Mucosa of rectum (tissue), 2 donors: ENCODE results near the gene CSMD2.

ENCODE experiments used
- H3K27ac ChIP-seq, 2 donors: one replicate each; pipeline ENCODE4 v1.7.0; 2013; ENCODE audit warnings: inconsistent platforms in 2 of 2, low read depth in 2 of 2, low read length in 2 of 2
- H3K27me3 ChIP-seq, 2 donors: one replicate each; pipeline ENCODE4 v1.7.0; 2013; ENCODE audit warnings: low read length in 2 of 2; ENCODE audit not compliant: control insufficient read depth in 2 of 2, insufficient read depth in 2 of 2
- H3K36me3 ChIP-seq, 2 donors: one replicate each; pipeline ENCODE4 v1.7.0; 2013; ENCODE audit warnings: low read length in 2 of 2; ENCODE audit not compliant: control insufficient read depth in 2 of 2, insufficient read depth in 2 of 2
- H3K4me1 ChIP-seq, 2 donors: one replicate each; pipeline ENCODE4 v1.7.0; 2013; ENCODE audit warnings: low read length in 2 of 2, mild to moderate bottlenecking in 1 of 2; ENCODE audit not compliant: control insufficient read depth in 2 of 2, insufficient read depth in 2 of 2
- H3K4me3 ChIP-seq, 2 donors: one replicate each; pipeline ENCODE4 v1.7.0; 2013; ENCODE audit warnings: low read length in 2 of 2
- H3K9ac ChIP-seq, 2 donors: one replicate each; pipeline ENCODE4 v1.7.0; 2013; ENCODE audit warnings: low read length in 2 of 2, low read depth in 1 of 2, mild to moderate bottlenecking in 1 of 2
- H3K9me3 ChIP-seq, 2 donors: one replicate each; pipeline ENCODE4 v1.7.0; 2013; ENCODE audit warnings: low read length in 2 of 2; ENCODE audit not compliant: control insufficient read depth in 2 of 2
- donor health status: healthy.
- donor health status: Normal muscosa, but diverticular disease.

CSMD2 gene

DNA sequence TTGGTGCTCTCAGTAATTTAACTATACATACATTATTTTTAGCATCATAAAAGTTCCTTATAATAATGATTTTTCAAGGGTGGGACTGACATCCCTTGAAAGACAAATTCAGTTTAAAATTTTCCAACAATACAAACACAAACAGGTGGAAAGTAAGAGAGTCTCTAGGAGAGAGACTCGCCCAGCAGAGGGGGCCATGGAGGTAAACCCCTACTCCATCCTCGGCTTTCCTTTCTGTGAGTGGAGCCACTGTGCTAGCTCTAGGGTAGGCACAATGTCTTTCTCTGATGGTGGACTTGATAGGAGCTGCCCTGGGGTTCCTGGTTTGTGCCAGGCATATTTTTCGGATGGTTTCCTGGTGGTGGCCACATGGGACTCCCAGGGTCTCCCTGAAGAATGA, 8.3 kb downstream of the CSMD2 start:
- no peaks in the 10 kb centered on the region for H3K36me3 ChIP-seq
- H3K4me3 ChIP-seq = no peak overlapping the region
- no peaks in the 10 kb centered on the region for H3K4me1 ChIP-seq
- H3K27ac ChIP-seq = no peak overlapping the region
- H3K27me3 ChIP-seq = peaks cover 3 to 12% of the 10 kb centered on the region in 2 donors
- H3K9me3 ChIP-seq = no peaks in the 10 kb centered on the region
- H3K9ac ChIP-seq = no peak overlapping the region

DNA sequence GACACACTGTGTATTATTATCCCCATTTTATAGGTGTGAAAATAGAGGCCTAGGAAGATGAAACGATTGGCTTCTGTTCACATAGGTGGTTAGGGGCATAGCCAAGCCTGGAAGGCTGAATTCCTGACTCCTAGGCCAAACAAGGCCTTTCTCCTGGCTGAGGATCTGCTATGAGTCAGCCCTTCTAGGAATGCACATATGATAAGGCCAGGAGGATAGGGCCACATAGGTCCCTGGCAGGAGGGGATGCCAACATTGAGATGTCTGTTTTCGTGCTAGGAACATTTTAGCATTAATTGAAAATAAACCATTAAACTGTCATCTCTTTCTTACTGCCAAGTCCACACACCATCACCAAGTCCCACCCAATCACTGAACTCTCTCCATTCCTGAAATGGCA, 9.2 kb downstream of the CSMD2 start:
- Histone ChIP-seq H3K9ac (no peak overlapping the region), H3K27ac (no peak overlapping the region), H3K9me3 (no peaks in the 10 kb centered on the region), H3K36me3 (no peaks in the 10 kb centered on the region), H3K27me3 (peaks cover 3 to 7% of the 10 kb centered on the region in 2 donors), H3K4me3 (no peak overlapping the region), H3K4me1 (no peaks in the 10 kb centered on the region)

DNA sequence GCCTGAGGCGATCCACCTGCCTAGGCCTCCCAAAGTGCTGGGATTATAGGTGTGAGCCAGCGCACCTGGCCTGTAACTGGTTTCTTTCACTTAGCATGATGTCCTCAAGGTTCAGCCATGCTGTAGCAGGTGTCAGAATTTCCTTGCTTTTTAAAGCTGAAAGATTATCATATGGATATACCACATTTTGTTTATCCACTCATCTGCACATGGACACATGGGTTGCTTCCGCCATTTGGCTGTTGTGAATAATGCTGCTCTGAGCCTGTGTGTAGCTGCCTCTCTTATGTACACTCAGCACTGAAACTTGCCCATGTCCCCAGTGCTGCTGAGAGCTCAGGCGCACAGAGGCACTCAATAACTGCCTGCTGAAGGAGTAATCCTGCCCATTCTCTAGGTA, 11.8 kb downstream of the CSMD2 start:
- Histone ChIP-seq H3K27me3 (peaks cover 0 to 2% of the 10 kb centered on the region in 2 donors), H3K9ac (no peak overlapping the region), H3K4me3 (no peak overlapping the region), H3K36me3 (no peaks in the 10 kb centered on the region), H3K4me1 (no peaks in the 10 kb centered on the region), H3K9me3 (no peaks in the 10 kb centered on the region), H3K27ac (no peak overlapping the region)

DNA sequence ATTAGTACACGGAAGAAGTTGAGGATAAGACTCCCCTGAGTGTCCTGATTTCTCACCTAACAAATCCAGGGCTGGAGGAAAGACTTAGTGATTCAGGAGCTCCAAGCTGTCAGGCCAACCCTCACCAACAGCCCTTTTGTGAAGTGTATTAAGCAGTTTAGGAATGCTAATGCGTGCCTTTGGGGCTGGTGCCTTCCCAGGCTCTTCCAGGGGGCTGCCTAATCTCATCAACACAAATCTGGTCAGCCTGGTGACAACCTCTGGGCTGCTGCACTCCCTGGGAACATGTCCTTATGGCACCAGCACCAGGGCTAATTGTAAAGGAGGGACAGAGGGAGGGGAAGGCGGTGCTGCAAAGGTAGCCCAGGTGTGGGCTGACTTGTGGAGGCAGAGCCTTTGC, 15.5 kb downstream of the CSMD2 start:
- H3K9ac ChIP-seq = no peak overlapping the region
- no peaks in the 10 kb centered on the region for H3K36me3 ChIP-seq
- no peaks in the 10 kb centered on the region for H3K9me3 ChIP-seq
- no peaks in the 10 kb centered on the region for H3K27me3 ChIP-seq
- no peak overlapping the region for H3K27ac ChIP-seq
- no peak overlapping the region for H3K4me3 ChIP-seq
- no peaks in the 10 kb centered on the region for H3K4me1 ChIP-seq

DNA sequence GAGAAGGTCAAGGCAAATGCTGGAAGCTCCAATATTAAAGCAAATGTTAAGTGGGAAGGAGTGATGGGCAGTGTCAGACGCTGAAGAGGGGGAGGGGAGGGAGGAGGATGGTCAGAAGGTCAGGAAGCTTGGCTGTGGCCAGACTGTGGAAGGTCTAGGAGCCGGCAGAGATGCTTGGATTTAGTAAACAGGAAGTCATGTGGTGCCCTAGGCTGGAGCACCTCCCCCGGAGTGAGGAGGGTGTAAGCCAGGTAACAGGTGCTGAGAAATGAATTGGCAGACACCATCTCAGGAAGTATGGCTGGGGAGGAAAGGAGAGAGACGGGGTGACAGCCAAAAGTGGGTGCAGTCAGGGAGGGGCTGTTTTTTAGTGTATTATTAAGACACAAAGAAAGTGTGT, 17.7 kb downstream of the CSMD2 start:
- H3K27ac ChIP-seq = no peak overlapping the region
- H3K27me3 ChIP-seq = no peaks in the 10 kb centered on the region
- no peak overlapping the region for H3K9ac ChIP-seq
- H3K4me3 ChIP-seq = no peak overlapping the region
- no peaks in the 10 kb centered on the region for H3K4me1 ChIP-seq
- H3K9me3 ChIP-seq = no peaks in the 10 kb centered on the region
- H3K36me3 ChIP-seq = no peaks in the 10 kb centered on the region

DNA sequence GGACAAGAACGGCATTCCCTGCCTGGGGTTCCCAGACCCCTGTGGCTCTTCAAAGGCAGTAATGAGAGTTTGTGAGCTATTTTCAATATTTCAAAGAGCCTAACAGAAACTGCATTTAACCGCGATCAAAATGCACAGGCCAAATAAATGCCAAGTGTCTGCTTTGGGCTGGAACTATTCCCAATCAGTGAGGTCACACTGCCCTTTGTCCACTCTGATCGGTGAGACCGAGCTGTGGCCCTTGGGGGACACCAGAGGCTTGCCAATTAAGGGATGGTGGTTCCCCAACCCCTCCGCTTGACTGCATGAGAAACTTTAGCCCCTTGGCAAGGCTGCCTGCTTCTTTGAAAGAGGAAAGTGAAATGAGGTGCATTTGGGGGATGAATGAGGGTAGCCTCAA, 20.3 kb downstream of the CSMD2 start:
- H3K27me3 ChIP-seq = no peaks in the 10 kb centered on the region
- no peak overlapping the region for H3K4me3 ChIP-seq
- no peaks in the 10 kb centered on the region for H3K9me3 ChIP-seq
- no peaks in the 10 kb centered on the region for H3K4me1 ChIP-seq
- no peaks in the 10 kb centered on the region for H3K36me3 ChIP-seq
- no peak overlapping the region for H3K9ac ChIP-seq
- no peak overlapping the region for H3K27ac ChIP-seq

DNA sequence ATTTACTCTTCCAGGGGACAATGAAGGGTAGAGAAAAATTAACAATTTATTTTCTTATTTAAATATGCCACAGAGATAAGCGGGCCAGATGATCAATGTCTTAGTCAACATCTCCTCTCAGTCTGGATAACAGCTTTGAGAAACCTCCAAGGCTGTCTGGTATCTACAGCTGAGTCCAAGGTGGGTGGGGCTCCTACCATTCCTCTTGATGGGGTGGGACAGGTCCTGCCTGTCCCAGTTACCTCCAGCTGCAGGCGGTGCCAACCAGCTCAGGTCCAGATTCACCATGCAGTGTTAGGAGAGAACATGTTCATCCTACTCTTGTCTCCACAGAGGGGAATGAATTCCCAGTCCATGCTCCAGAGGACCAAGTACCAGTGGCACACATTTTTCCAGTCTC, 21.1 kb downstream of the CSMD2 start:
- H3K4me1 ChIP-seq = no peaks in the 10 kb centered on the region
- no peaks in the 10 kb centered on the region for H3K9me3 ChIP-seq
- no peaks in the 10 kb centered on the region for H3K36me3 ChIP-seq
- no peaks in the 10 kb centered on the region for H3K27me3 ChIP-seq
- no peak overlapping the region for H3K4me3 ChIP-seq
- H3K27ac ChIP-seq = no peak overlapping the region
- no peak overlapping the region for H3K9ac ChIP-seq

DNA sequence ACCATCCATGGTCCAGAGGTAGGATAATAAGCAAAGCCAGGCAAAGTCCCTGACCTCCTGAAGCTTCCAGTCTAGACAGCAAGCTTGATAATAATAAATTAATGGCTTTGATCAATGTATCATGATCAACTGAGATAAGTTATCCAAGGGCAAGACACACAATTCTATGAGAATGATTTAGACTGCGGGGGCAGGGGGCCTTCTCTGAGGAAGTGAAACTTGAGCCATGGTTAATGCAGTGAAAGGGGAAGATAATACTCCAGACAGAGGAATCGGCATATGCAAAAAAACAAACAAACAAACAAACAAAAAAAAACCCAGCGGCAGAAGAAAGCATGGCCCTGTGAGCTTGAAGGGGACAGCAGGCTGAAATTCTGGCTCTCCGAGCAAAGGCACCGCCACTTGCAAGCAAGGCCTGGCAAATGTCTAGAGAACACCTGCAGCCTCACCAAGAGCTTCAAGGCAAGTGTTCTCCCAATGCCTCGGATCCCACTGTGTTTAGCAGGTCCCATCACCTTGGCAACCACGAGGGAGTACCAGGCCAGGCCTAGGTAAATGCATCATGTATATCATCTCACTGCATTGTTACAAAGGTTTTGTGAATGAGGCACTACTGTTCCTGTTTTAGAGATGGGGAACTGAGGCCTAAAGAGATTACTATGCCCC, 24.9 kb downstream of the CSMD2 start:
- Histone ChIP-seq H3K27ac (no peak overlapping the region), H3K27me3 (no peaks in the 10 kb centered on the region), H3K36me3 (no peaks in the 10 kb centered on the region), H3K4me1 (no peaks in the 10 kb centered on the region), H3K4me3 (no peak overlapping the region), H3K9ac (no peak overlapping the region), H3K9me3 (no peaks in the 10 kb centered on the region)

DNA sequence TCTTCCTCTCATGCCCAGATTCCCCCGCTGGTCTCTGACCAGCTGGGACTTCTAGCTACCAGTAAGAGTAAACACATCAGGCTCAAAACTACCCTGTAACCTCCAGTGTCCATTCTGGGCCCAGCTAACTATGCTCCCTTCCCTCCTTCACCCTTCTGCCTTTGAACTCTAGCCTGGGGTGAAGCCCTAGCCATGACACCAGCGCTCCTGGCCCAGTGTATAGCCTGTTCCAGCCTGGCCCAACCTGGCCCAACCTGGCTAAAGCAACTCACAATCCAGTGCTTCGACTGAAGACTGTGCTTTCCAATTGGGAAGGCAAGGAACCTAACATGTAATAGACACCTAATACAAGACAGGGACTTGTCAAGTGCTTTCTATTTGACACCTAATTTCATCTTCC, 27.6 kb downstream of the CSMD2 start:
- no peak overlapping the region for H3K27ac ChIP-seq
- H3K9me3 ChIP-seq = no peaks in the 10 kb centered on the region
- H3K9ac ChIP-seq = no peak overlapping the region
- no peaks in the 10 kb centered on the region for H3K36me3 ChIP-seq
- no peaks in the 10 kb centered on the region for H3K27me3 ChIP-seq
- H3K4me1 ChIP-seq = no peaks in the 10 kb centered on the region
- H3K4me3 ChIP-seq = no peak overlapping the region

DNA sequence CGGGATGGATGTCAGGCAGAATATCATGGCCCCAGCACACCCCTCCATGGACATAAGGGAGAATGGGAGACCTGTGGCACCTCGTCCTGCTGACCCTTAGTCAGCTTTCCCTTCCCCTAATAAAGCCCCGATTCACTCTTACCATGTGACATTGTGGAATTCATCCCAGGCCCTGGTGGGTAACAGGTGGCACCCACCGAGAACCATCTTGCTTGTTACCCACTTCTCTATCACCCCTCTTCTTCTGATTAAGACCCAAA, 32.9 kb downstream of the CSMD2 start:
- H3K27me3 ChIP-seq = no peaks in the 10 kb centered on the region
- no peak overlapping the region for H3K27ac ChIP-seq
- H3K9ac ChIP-seq = no peak overlapping the region
- H3K4me3 ChIP-seq = no peak overlapping the region
- no peaks in the 10 kb centered on the region for H3K4me1 ChIP-seq
- H3K9me3 ChIP-seq = no peaks in the 10 kb centered on the region
- H3K36me3 ChIP-seq = no peaks in the 10 kb centered on the region
